ENCODE results near the gene C3orf22. TPM values are rescaled to one million over a fixed set of nuclear protein-coding genes. Genes with fewer than 3 reads are reported as not detected.
"Not testable (repeated sequence)": the region's sequence is repeated elsewhere in the genome, so short reads cannot be mapped to it uniquely, and the experiment has no call there.

C3orf22 gene
- polyA plus RNA-seq (ENCODE audit: insufficient read length in 4 of 4) = under 1 TPM in 2 of 4 donors, not detected in 2; 0.06 to 0.23 TPM

GRCh38 chr3:126558336-126559071 lies at the start of gene C3orf22:
Gene C3orf22 (minus strand): TSS chr3:126558932. CDS start chr3:126553390, 5,542 bp downstream.
- no peak for DNase-seq (ENCODE audit: low read depth in 4 of 4, low spot score in 3 of 4)

GRCh38 chr3:126607214-126607908 lies 48.6 kb upstream of the C3orf22 start:
- no peak for DNase-seq (ENCODE audit: low read depth in 4 of 4, low spot score in 3 of 4)

- DNase-seq (ENCODE audit: low read depth in 4 of 4, low spot score in 3 of 4) = no peak
Observed at GRCh38 chr3:126606001-126606400, 47.3 kb upstream of the C3orf22 start.

GRCh38 chr3:126604691-126605090 lies 46.0 kb upstream of the C3orf22 start:
- no peak for DNase-seq (ENCODE audit: low read depth in 4 of 4, low spot score in 3 of 4)

DNA sequence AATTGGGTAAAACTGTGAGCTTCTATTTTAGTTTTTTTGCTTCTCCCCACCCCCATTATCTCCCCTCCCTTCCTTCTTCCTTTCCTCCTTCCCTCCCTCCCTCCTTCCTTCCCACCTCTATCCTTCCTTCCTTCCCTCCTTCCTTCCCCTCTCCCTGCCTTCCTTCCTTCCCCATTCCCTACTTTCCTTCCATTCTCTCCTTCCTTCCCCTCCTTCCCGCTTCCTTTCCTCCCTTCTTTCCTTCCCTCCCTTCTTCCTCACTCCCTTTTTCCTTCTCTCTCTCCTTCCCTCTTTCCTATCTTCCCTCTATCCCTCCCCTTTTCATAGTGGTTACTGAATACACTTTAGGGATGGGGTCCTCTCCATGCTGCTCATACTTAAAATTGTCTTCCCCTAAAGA lies 40.4 kb upstream of the C3orf22 start:
- DNase-seq (ENCODE audit: low read depth in 4 of 4, low spot score in 3 of 4) = no peak

GRCh38 chr3:126595479-126595878 lies 36.7 kb upstream of the C3orf22 start:
- DNase-seq (ENCODE audit: low read depth in 4 of 4, low spot score in 3 of 4) = not testable (repeated sequence)

GRCh38 chr3:126591515-126591914 lies 32.8 kb upstream of the C3orf22 start:
- DNase-seq (ENCODE audit: low read depth in 4 of 4, low spot score in 3 of 4) = not testable (repeated sequence)

DNA sequence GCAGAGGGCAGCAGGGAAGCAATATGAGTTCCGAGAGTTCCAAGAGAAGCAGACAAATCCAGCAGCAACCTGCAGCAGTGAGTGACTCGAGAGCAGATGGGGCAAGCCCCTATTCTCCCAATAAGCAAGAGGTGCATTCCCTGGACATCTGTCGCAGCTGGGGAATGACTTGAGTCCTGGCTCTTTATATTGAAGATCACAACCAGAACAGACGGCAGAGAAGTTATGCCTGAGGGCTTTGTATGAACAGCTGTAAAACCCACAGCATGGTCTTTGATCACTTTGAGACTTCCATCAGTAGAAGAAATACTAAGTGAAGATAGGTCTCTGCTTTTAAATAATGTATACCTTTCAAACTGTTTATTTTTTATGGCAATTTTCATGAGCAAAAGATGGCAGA lies 23.6 kb upstream of the C3orf22 start:
- DNase-seq (ENCODE audit: low read depth in 4 of 4, low spot score in 3 of 4) = no peak

DNA sequence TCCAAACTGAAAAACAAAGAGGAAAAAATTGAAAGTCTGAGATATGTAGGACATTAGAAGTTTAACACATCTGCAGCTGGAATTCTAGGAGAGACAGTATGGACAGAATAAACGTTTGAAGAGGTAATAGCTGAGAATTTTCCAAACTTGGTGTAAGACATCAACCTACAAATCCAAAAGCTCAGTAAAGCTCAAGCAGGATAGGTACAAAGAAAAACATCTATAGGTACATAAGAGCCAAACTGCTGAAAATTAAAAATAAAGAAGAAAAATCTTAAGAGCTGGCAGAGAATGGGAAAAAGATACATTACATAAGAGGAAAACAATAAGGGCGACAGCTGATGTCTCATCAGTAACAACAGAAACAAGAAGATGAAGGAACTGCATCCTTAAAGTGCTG lies 22.8 kb upstream of the C3orf22 start:
- no peak for DNase-seq (ENCODE audit: low read depth in 4 of 4, low spot score in 3 of 4)

DNA sequence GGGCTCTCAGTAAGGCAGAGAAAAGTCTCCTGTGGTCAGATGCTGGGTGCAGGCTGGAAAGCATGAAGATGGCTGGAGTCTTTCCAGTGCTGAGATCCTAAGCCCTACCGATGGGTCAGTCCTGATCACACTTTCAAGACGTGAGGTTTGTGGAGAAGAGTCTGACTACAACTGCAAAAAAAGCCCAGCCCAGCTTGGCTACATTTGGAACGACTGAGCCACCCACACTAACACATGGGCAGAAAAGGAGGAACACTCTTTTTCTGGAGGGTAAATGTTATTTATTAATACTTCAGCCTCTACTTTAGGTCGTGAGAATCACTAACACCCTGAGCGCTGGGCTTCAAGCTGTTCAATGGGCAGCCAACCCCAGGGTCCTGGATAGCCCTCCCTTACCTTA lies 22.0 kb upstream of the C3orf22 start:
- DNase-seq (ENCODE audit: low read depth in 4 of 4, low spot score in 3 of 4) = no peak

DNA sequence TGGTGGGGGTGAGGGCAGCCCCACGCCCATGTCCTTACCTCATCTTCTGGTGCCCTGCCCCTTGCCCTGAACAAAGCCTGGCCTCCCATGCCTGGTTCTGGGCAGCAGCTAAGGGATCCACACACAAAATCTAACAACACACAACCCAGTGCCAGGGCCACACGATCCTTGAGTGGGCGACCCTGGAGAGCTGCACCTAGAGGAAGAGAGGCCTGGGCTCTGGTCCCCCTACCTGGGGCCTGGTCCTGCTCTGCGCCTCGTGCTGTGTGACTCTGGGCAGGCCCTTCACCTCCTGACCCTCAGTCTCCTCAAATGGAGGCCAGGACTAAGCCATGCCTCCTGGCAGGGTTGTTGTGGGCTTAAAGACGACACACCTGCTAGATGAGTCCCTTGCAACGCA lies 20.0 kb upstream of the C3orf22 start:
- no peak for DNase-seq (ENCODE audit: low read depth in 4 of 4, low spot score in 3 of 4)

GRCh38 chr3:126577261-126577660 lies 18.5 kb upstream of the C3orf22 start:
- DNase-seq (ENCODE audit: low read depth in 4 of 4, low spot score in 3 of 4) = no peak

GRCh38 chr3:126573492-126574117 lies 14.9 kb upstream of the C3orf22 start:
- no peak for DNase-seq (ENCODE audit: low read depth in 4 of 4, low spot score in 3 of 4)

DNA sequence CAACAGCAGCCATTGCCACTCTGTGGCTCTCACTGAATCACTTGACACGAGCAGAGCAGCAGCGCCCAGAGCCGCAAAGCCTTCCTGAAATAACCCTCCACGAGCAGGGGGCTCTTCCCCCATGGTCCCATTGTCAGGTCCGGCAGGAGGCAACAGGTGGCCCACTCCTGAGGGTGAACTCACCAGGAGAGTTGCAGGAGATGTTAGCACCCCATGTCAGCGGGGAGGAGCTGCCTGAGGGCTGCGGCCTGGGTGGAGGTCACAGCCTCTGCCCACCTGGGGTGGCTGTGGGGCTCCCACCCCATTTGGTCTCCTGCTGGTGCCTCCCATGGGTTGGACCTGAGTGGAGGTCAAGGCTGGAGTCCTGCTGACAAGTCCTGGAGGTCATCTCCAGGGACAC lies 12.3 kb upstream of the C3orf22 start:
- DNase-seq (ENCODE audit: low read depth in 4 of 4, low spot score in 3 of 4) = no peak

GRCh38 chr3:126570103-126570541 lies 11.4 kb upstream of the C3orf22 start:
- DNase-seq (ENCODE audit: low read depth in 4 of 4, low spot score in 3 of 4) = no peak

- no peak for DNase-seq (ENCODE audit: low read depth in 4 of 4, low spot score in 3 of 4)
Observed at GRCh38 chr3:126569390-126569975, 10.8 kb upstream of the C3orf22 start.

- no peak for DNase-seq (ENCODE audit: low read depth in 4 of 4, low spot score in 3 of 4)
Observed at GRCh38 chr3:126568776-126569342, 10.1 kb upstream of the C3orf22 start.

GRCh38 chr3:126567696-126568438 lies 9.1 kb upstream of the C3orf22 start:
- DNase-seq (ENCODE audit: low read depth in 4 of 4, low spot score in 3 of 4) = no peak

DNA sequence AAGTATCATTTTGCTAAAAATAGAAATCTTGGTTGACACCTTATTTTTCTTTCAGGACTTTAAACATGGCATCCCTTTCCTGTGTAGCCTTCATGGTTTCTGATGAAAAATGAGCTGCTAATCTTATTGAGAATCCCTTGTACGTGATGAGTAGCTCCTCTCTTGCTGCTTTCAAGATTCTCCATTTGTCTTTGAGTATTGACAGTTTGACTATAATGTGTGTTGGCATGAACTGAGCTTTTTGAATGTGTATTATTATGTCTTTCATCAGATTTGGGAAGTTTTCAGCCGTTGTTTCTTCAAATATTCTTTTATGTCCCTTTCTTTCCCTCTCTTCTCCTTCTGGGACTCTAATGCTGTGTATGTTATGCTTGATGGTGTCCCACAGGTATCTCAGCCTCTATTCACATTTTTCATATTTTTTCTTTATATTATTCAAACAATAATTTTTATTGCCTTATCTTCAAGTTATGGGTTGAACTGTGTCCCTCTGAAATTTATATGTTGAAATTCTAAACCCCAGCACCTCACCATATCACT lies 4.1 kb upstream of the C3orf22 start:
- no peak for DNase-seq (ENCODE audit: low read depth in 4 of 4, low spot score in 3 of 4)

DNA sequence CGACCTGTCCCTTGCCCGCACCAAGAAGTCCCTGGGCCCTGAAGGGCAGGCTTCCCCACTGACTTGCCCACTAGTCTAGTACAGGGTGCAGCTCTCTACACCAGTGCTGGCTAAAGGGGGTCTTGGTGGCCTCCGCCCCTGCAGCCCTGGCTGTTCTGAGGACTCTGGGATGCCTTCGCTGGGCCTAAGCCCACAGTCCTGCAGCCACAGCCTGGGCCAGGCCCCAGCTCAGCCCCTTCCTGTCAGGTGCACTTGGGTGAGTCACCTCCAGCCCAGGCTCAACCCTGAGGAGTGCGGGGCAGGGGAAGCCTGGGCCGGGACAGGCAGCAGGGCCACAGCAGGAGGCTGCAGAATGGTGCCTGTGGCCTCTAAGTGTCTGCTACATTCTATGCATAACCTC lies 971 bp downstream of the C3orf22 start:
- DNase-seq (ENCODE audit: low read depth in 4 of 4, low spot score in 3 of 4) = no peak

Measured in right renal pelvis (tissue), 4 donors.